Motor neuron (in vitro differentiated cells): Measurements from ENCODE around the gene PCSK9. TPM values are rescaled to one million over a fixed set of nuclear protein-coding genes. Genes with fewer than 3 reads are reported as not detected.

Experiments
- ATAC-seq, 8 experiments: fragments of 200-7000 bp; cut with Tn5 transposase; replicated peaks in 6 of 8; 2 replicates each; pipeline ENCODE4 v1.8.0; 2021; ENCODE audit warnings: mild to moderate bottlenecking in 8 of 8, moderate library complexity in 8 of 8
- H3K27ac ChIP-seq, 2 donors: fragments of 250-450 bp; sonication (Bioruptor Pico); 2 replicates each; pipeline ENCODE4 v1.9.0; 2021; ENCODE audit warnings: antibody characterized with exemption in 2 of 2, mild to moderate bottlenecking in 2 of 2, moderate library complexity in 1 of 2
- H3K4me1 ChIP-seq, 2 donors: fragments of 250-450 bp; sonication (Bioruptor Pico); replicated peaks in 1 of 2; 2 replicates each; pipeline ENCODE4 v1.6.1; 2021; ENCODE audit warnings: antibody characterized with exemption in 2 of 2, mild to moderate bottlenecking in 2 of 2, moderate library complexity in 1 of 2
- H3K4me3 ChIP-seq, 5 donors: fragments of 250-450 bp; sonication (Bioruptor Pico); 2 replicates each; pipeline ENCODE4 v1.9.0; 2021; ENCODE audit warnings: antibody characterized with exemption in 5 of 5, mild to moderate bottlenecking in 5 of 5, moderate library complexity in 4 of 5
- WGBS, 10 experiments: fragments of 450-650 bp; shearing (Covaris generic); methylation state at CpG; one replicate each; pipeline ENCODE4 v1.0.0; 2022; 5-methylcytosine and 5-hydroxymethylcytosine counted together
- in situ Hi-C, 9 experiments: fragments of 400-800 bp; cut with MboI; loops; one replicate each; pipeline ENCODE4 v1.15.0; 2021; ENCODE audit warnings: low sequenced_read_pairs in 9 of 9, low pct_unique_long_range_greater_than_20kb in 2 of 9; ENCODE audit not compliant: unreplicated experiment in 9 of 9
- total RNA-seq, 8 experiments: library from RNA; unstranded; fragments of 300-600 nt; gene quantifications; 2 replicates each; pipeline versions ENCODE4 v1.2.3 to v1.2.4, GENCODE V29; 2022

Gene PCSK9
- total RNA-seq: 10 to 100 TPM in 2 of 8 experiments, 1 to 10 TPM in 2, under 1 TPM in 4; 0.05 to 51.9 (median 1.3) TPM

GRCh38 chr1:55039342-55040082 lies at the start of gene PCSK9:
TSS of gene PCSK9 (plus strand) at chr1:55039548. CDS start at chr1:55039838, 290 bp downstream.
- WGBS, 10 experiments: 0 to 6% (median 2%) methylated on average over 6 to 30 of the region's 67 CpGs; no CpG with 5 or more reads in 7 of the 10 experiments
- Histone ChIP-seq H3K4me3 (peak within 1 kb of the TSS; percentile 9 to 19 (median 15)), H3K4me1 (peaks cover 3% of the 10 kb centered on the region in 2 donors), H3K27ac (no peak within 1 kb of the TSS)
- ATAC-seq: peak; percentile 62 to 89 (median 80)
- in situ Hi-C loops: no loop called here

GRCh38 chr1:54989968-54990810 lies 49.2 kb upstream of the PCSK9 start:
- Histone ChIP-seq H3K4me3 (no peak overlapping the region), H3K4me1 (peaks cover 0 to 6% of the 10 kb centered on the region in 2 donors), H3K27ac (no peak overlapping the region)
- WGBS, 10 experiments: 58 to 100% (median 77%) methylated on average over 1 to 12 of the region's 13 CpGs; no CpG with 5 or more reads in 4 of the 10 experiments
- in situ Hi-C loops: loop anchor here in 1 of 9 experiments (10.0 kb wide), 1 partner anchor 45 kb away; no protein-coding TSS in a partner anchor
- no peak for ATAC-seq

GRCh38 chr1:54990916-54991315 lies 48.4 kb upstream of the PCSK9 start:
- in situ Hi-C loops: loop anchor here in 1 of 9 experiments (10.0 kb wide), 1 partner anchor 46 kb away; no protein-coding TSS in a partner anchor
- H3K4me3 ChIP-seq: no peak overlapping the region
- H3K27ac ChIP-seq: no peak overlapping the region
- 0 to 60% methylated on average over 1 of the region's 4 CpGs; no CpG with 5 or more reads in 8 of the 10 experiments for WGBS, 10 experiments
- peaks cover 0 to 6% of the 10 kb centered on the region in 2 donors for H3K4me1 ChIP-seq
- ATAC-seq: no peak

DNA sequence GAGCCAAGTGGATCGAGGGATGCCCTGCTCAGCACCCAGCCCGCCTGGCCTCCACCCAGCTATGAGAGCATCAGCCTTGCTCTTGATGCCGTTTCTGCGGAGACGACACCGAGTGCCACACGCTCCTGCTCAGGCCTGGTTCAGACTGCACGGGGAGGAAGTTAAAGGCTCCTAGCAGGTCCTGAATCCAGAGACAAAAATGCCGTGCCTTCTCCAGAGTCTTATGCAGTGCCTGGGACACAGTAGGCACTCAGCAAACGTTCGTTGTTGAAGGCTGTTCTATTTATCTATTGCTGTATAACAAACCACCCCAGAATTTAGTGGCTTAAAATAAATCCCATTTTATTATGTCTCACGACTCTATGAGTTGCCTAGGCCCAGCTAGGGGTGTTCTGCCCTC lies 47.4 kb upstream of the PCSK9 start:
- 51 to 100% (median 67%) methylated on average over 1 to 9 of the region's 12 CpGs; no CpG with 5 or more reads in 2 of the 10 experiments for WGBS, 10 experiments
- in situ Hi-C loops: loop anchor here in 1 of 9 experiments (10.0 kb wide), 1 partner anchor 47 kb away; no protein-coding TSS in a partner anchor
- H3K4me3 ChIP-seq: no peak overlapping the region
- no peak overlapping the region for H3K27ac ChIP-seq
- peaks cover 0 to 6% of the 10 kb centered on the region in 2 donors for H3K4me1 ChIP-seq
- no peak for ATAC-seq

DNA sequence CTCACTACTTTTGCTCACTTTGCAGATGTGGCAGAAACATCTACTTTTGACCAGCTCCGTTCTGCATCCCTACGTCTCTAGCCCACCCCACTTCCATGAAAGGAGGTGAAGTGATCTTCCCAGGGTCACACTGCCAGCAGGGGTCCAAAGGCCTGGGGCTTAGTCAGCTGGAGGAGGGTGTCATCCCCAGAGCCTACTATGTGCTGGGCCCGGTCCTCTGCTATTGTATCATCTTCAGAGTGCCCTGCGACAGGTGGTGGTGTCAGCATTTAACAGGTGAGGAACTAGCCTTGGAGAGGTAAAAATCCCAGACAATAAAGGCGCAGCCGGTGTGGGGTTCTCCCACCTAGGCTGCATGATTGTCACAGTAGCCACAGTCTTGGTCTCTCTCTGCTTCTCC lies 46.2 kb upstream of the PCSK9 start:
- ATAC-seq: no peak
- in situ Hi-C loops: loop anchor here in 1 of 9 experiments (10.0 kb wide), 1 partner anchor 48 kb away; no protein-coding TSS in a partner anchor
- 70 to 100% (median 97%) methylated on average over 1 to 3 of the region's 6 CpGs; no CpG with 5 or more reads in 6 of the 10 experiments for WGBS, 10 experiments

DNA sequence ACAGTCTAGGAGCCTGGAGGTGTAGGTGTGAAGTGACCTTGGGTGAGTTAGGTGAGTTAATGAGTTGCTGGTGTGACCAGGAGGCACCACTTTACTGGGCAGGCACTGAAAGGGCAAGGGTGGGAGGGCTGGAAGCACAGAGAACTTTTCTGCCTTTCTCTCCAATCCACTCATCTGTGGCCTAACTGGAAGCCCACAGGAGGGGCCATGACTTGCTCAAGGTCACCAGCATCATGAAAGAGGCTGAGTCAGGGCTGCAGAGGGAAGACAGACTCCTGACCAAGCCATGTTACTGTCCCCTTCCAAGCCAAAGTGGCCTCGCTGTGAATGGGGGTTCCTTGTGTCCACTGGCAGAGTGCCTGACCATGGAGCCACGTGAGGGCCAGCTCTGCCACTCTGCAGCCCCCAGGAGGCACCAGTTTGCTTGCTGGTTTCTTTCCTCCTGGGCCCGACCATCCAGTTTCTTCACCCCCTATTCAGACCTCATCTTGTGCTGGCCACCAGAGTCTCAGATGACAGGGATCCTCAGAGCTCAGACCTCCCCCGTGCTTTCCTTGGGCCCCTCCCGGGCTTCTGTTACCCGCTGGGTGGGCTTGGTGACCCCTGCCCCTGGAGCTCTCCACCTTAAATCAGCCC lies 44.9 kb upstream of the PCSK9 start:
- 32 to 60% (median 53%) methylated on average over 1 to 6 of the region's 6 CpGs; no CpG with 5 or more reads in 6 of the 10 experiments for WGBS, 10 experiments
- Histone ChIP-seq H3K27ac (no peak overlapping the region), H3K4me1 (peaks cover 7 to 16% of the 10 kb centered on the region in 2 donors), H3K4me3 (no peak overlapping the region)
- in situ Hi-C loops: loop anchor here in 1 of 9 experiments (10.0 kb wide), 1 partner anchor 50 kb away; no protein-coding TSS in a partner anchor
- ATAC-seq: no peak

More for the DNA sequence above, 46.2 kb upstream of the PCSK9 start:
- Histone ChIP-seq H3K27ac (no peak overlapping the region), H3K4me3 (no peak overlapping the region), H3K4me1 (peaks cover 0 to 6% of the 10 kb centered on the region in 2 donors)

DNA sequence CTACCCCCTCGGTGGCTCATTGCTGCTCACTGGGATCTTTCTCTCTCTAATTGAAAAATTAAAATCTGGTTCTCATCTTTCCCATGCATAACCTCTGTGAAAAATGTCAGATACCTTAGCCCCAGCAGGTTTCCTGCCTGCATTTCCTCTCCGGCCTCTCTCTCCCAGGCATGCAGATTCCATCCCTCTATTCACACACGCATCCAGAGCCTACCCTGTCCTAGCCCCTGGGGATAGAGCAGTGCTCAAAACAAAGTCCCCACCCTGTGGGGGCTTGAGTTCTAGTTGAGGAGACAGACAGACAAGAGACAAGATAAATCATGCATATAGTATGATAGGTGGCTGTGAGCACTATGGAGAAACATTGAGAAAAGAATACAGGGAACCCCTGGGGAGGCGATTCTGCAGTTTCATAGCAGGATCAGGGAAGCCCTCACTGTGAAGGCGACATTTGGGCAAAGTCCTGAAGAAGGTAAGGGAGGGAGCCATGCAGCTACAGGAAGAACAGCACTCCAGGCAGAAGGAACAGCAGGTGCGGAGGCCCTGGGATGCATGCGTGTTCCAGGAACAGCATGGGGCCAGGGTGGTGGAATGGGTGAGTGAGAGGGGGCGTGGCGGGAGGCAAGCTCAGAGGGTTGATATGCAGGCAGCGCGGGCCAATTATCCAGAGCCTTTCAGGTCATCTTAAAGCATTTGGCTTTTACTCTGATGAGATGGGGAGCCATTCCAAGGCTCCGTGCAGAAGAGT lies 44.2 kb upstream of the PCSK9 start:
- H3K4me1 ChIP-seq: peaks cover 10 to 19% of the 10 kb centered on the region in 2 donors
- 10 to 96% (median 54%) methylated on average over 2 to 10 of the region's 12 CpGs; no CpG with 5 or more reads in 2 of the 10 experiments for WGBS, 10 experiments
- no peak overlapping the region for H3K4me3 ChIP-seq
- no peak overlapping the region for H3K27ac ChIP-seq
- no peak for ATAC-seq
- in situ Hi-C loops: loop anchor here in 1 of 9 experiments (10.0 kb wide), 1 partner anchor 50 kb away; no protein-coding TSS in a partner anchor

- in situ Hi-C loops: loop anchor here in 1 of 9 experiments (10.0 kb wide), 1 partner anchor 51 kb away; no protein-coding TSS in a partner anchor
- WGBS, 10 experiments: 67 to 90% (median 80%) methylated on average over 1 to 8 of the region's 9 CpGs; no CpG with 5 or more reads in 3 of the 10 experiments
- H3K4me1 ChIP-seq: peaks cover 17 to 25% of the 10 kb centered on the region in 2 donors
- H3K27ac ChIP-seq: no peak overlapping the region
- no peak for ATAC-seq
- no peak overlapping the region for H3K4me3 ChIP-seq
These were observed 43.5 kb upstream of the PCSK9 start for GRCh38 chr1:54995835-54996234.

DNA sequence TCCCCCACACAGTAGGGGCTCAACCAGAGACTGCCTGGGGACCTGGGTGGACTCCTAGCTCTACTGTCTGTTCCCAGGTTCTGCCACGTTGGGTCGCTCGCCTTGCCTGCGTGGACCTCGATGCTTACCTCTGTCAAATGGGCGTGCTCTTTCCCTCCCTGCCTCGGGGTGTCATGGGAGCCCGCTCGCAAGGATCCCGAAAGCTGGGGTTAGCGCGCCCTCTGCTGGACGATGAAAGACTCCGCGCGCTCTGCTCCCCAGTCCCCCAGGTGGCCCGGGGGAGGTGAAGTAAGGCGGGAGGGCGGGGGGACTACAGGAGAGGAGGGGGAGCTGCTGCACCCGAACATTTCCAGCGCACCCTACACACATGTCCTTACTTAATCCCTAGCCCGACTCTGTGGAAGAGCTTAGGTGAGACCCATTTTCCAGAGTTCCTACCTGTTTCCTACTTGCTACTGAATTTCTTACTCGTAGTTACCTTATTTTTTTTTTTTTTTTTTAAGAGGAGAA lies 42.9 kb upstream of the PCSK9 start:
- ATAC-seq: peak in 3 of 8 experiments; percentile 92 to 94 (median 93)
- Histone ChIP-seq H3K27ac (no peak overlapping the region), H3K4me3 (no peak overlapping the region), H3K4me1 (peaks cover 22 to 31% of the 10 kb centered on the region in 2 donors)
- in situ Hi-C loops: loop anchor here in 1 of 9 experiments (10.0 kb wide), 1 partner anchor 52 kb away; no protein-coding TSS in a partner anchor
- 0 to 33% (median 15%) methylated on average over 4 to 11 of the region's 23 CpGs; no CpG with 5 or more reads in 5 of the 10 experiments for WGBS, 10 experiments

DNA sequence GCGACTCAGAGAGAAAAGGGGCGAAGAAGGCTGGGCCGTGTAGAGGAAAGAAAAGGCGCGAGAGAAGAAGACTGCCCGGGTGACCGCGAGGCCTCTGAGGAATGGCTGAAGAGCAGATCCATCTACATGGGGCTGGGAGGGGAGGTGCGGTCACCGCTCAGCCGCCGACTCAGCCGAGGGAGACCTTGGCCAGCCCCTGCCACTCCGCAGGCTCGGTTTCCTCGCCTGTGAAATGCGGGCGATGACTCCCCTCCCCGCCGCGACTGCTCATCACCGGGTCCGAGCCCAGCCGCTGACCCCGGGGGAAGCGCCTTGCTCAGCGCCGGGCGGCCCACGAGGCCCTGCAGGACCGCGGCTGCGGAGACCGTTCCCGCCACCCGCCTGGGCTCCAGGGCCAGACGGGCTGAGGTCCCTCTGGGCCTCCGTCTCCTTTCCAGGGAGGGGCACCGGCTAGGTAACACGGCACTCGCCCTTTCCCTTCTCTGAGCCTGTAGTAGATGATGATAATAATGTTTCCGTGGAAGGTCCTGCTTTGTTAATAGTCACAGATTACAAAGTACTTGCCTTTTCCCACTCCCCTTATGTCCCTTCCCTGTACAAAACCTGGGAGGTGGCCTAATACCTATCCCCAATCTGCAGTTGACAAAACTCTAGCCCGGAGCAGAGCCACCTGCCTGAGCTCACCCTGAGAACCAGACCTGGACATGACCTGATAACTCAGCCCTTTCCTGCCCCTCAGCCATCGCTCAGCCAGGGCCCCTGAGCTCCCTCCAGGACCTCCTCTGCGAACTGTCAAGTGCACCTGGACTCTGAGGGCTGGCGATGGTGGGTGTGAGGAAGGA lies 42.3 kb upstream of the PCSK9 start:
- ATAC-seq: peak in 3 of 8 experiments; percentile 71 to 81 (median 78)
- Histone ChIP-seq H3K27ac (no peak overlapping the region), H3K4me3 (no peak overlapping the region), H3K4me1 (peaks cover 29 to 35% of the 10 kb centered on the region in 2 donors)
- in situ Hi-C loops: loop anchor here in 1 of 9 experiments (10.0 kb wide), 1 partner anchor 52 kb away; no protein-coding TSS in a partner anchor
- 0 to 82% (median 51%) methylated on average over 1 to 35 of the region's 46 CpGs; no CpG with 5 or more reads in 2 of the 10 experiments for WGBS, 10 experiments

- in situ Hi-C loops: loop anchor here in 1 of 9 experiments (10.0 kb wide), 1 partner anchor 53 kb away; no protein-coding TSS in a partner anchor
These were observed 41.7 kb upstream of the PCSK9 start for GRCh38 chr1:54997711-54997986.

More at GRCh38 chr1:54997711-54997986, 41.7 kb upstream of the PCSK9 start:
- ATAC-seq: no peak
- Histone ChIP-seq H3K4me3 (no peak overlapping the region), H3K4me1 (peaks cover 30 to 35% of the 10 kb centered on the region in 2 donors), H3K27ac (no peak overlapping the region)
- 67 to 100% (median 74%) methylated on average over 1 to 6 of the region's 6 CpGs; no CpG with 5 or more reads in 4 of the 10 experiments for WGBS, 10 experiments
